ENCODE data around the gene ARID5A.
A peak's percentile ranks its signal among the peaks of the same experiment; 100 is the strongest.

ARID5A gene

DNA sequence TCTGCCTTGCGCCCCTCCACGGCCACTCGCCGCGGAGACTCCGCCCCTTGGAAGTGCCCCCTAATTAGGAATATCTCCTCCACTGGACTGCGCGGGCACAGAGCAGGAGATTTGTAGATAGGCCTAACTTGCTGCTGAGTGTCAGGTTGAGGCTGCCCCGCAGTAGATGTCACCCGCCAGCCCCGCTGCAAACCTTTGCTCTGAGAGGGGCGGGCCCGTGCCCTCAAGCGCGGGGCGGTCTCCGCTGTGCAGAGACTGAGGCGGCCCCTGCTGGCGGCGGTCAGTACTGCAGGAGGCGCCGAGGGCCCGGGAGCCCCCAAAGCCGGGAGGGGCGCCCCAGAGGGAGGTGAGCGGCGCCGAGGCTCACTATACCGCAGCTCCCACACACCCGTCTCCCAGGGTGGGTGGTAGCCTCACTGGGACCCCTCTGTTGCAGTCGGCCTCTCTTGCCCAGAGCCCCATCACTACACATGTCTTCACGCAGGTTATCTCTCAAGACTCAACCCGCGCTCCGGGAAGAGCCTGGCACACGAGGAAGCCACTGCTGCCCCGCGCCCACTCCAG is 28.5 kb upstream of the ARID5A start:
- DNase-seq (ENCODE audit: low read depth), result peak; percentile 75

DNA sequence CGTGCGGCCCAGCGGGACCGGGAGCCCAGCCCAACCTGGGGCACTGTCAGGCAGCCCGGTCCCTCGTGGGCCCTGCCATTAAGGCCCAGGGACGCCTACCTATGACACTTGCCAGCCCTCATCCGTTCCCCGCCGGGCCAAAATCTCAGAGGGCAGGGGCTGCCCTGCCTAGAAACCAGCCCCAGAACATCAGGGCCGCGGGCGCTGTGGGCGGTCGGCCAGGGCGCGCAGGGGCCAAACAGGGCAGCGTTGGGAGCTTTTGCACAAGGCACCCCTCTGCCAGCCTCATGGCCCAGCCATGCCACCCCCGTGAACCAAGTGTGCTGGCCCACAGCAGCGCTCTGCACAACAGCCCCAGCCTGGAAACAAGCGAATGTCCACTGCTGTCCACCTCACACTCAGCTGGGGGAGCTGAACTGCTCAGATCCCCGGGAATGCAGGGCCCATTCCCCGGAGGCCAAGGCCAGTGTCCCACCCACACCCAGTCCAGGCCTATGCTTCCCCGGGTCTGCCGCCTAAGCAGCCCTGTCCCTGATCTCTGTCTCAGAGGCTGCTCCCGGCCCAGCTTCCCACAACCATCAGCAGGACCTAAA is 27.9 kb upstream of the ARID5A start:
- no peak for DNase-seq (ENCODE audit: low read depth)

DNA sequence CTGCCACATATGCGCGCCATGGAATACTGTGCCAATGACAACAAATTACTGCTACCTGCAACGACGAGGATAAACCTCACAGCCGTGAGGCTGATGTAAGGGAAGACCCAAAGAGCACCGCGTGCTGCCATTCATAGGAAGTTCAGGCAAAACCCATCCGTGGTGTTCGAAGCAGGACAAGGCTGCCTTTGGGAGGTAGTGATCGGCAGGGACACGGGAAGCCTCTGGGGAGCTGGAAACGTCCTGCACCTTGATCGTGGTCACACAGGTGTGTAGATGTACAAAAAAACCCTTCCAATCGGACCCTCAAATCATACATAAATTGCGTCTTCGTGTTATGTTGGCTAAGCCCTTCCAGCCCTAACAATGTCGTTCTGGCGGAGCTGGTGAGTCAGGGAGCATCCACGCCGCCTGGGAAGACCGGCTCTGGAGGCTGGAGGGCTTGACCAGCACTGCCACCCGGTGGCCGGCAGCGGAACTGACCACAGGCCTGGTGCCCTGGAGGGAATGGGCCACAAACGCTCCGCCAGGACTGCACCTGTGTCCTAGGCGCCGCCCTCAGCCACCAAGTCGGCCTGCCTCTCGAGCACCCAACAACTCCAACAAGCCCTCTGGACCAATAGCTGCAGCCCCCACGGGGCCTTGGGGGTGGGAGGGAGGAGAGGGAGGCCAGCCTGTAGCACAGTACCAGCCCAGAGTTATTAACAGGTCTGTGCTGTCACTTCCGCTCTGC is 27.3 kb upstream of the ARID5A start:
- DNase-seq (ENCODE audit: low read depth), result peak; percentile 92

DNA sequence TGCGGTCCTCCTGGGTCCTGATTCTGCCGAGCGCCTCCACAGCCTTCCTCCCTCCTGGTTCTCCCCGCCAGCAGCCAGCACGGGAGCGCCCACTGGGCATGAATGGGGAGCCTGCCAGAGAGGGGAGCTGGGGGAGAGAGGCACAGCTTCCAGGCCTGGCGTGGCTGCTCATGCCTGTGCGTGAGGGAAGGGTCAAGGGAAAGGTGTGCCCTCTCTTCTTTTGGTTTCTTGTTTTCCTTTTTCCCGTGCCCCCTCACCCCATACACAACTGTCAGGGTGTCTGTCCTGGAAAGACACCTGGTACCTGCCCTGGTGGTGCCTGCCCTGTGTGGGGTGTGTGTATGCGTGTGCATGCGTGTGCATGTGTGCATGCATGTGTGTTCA is 26.7 kb upstream of the ARID5A start:
- no peak for DNase-seq (ENCODE audit: low read depth)

DNA sequence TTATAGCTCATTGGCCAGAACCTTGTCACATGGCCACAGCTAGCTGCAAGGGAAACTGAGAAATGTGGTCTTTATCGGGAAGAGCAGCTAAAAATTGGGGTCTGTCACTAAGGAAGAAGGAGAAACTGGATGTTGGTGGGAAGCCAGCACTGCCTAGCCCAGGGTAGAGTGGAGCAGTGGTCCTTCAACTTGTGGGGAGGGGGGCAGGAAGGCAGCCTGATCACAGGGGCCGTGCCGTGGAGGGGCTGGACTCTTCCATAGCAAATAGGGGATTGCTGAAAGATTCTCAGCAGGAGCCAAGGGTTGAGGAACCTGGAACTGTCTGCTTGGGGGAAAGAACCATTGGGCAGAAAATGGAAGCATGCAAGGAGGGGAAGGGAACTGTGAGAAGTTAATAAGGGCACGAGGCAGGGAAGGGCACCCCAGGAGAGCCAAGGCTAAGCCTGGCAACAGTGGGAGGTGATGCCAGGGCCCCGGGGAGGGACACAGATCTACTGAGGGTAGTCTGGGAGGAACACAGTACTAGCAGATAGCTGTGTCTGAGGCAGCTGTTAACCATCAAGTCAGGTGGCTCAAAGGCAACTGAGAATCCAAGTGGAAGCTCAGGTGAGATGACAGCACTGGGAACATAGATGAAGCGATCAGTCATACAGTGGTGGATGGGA is 25.5 kb upstream of the ARID5A start:
- no peak for DNase-seq (ENCODE audit: low read depth)

DNA sequence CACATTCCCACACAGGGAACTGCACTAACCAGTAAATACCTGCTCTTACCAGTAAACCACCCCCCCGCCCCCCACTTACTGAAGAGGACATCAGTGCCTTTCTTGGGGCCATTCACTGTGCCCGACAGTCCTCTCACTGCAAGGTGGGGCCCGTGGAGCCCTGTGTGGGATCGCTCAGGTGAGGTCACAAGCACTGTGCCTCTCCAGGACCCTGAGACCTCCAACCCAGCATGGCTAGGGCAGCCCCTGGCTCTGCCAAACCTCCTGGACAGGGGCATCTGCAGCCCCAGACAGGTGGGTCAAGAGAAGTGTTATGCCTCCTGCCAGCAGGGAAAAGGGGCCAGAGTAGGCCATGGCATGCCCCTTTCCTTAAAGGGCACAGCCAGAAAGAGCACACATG is 24.7 kb upstream of the ARID5A start:
- DNase-seq (ENCODE audit: low read depth), result no peak

DNA sequence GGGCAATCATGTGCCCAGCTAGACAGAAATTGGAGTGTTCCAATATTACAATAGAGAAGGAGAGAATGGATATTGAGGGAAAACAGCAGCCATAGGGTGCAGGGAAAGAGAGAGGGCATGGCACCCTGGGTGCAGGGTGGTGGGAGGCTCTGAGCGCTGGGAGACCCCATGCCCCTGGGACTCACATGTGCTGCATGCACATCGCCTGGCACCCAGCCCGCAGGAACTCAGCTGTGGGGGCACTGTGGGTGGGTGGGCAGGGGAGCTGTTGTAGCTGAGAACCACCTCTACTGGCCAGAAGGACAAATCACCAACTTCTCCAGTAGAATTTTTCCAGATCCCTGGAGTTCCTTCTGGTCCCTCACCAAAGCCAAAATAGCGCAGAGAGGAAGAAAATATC is 24.2 kb upstream of the ARID5A start:
- DNase-seq (ENCODE audit: low read depth), result no peak

DNA sequence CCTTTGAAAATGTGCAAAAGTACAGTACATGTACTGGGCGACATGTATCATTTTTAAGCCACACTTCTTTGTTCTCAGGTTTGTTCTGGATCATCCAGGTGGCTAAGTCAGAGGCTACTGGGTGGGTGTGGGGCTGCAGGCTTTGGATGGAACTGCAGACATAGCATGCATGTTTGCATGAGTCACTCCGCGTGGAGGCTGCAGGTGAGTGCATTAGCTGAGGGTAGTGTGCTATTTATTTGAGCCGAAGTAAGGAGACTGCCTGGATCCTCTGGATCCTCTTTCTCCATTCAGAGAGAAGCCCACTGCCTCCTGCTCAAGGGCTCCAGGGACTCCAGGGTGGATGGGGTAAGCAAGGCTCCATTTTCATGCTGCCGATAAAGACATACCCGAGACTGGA is 22.0 kb upstream of the ARID5A start:
- DNase-seq (ENCODE audit: low read depth), result no peak

DNA sequence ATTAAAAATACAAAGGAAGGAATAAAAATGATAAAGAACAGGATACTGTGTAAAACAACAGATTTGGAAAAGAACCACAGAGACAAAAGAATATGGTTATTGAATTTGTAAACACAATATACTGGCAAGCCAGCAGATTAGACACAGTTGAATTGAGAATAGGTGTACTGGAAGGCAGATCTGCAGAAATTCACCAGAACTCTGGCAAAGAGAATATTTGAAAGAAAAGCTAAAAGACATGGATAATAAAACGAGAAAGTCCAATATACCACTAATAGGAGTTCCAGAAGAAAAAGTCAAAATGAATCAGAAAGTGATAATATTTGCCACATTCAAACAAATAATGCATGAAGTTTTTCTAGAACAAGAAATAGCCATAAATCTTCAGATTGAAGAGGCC is 19.5 kb upstream of the ARID5A start:
- no peak for DNase-seq (ENCODE audit: low read depth)

DNA sequence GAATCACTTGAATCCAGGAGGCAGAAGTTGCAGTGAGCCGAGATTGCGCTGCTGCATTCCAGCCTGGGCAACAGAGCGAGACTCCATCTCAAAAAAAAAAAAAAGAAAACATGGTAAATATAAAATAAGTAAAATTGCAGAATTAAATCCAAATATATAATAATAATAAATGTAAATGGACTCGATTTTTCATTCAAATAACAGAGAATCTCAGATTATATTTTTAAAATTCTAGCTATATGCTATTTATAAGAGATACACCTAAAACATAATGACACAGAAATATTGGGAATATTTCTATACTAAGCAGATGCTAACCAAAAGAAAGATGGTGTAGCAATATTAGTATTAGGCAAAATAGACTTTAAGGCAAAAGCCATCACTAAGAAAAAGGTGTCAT is 16.3 kb upstream of the ARID5A start:
- no peak for DNase-seq (ENCODE audit: low read depth)

DNA sequence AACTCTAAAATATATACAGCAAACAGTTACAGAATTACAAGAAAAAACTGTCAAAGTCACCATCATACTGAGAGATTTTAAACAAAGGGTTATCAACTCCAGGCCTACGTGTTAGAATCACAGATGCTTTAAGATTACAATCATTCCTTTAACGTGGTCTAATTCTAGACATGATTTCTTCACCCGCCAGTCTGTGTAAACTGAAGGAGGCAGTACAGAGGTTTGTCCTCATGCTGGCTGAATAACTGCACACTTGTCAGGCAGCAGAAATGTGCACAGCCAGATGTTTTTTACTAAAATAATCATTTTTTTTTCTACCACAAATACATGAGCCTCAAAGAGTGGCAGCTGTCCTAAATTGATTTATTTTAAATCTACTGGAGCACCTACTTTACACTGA is 15.9 kb upstream of the ARID5A start:
- DNase-seq (ENCODE audit: low read depth), result no peak

DNA sequence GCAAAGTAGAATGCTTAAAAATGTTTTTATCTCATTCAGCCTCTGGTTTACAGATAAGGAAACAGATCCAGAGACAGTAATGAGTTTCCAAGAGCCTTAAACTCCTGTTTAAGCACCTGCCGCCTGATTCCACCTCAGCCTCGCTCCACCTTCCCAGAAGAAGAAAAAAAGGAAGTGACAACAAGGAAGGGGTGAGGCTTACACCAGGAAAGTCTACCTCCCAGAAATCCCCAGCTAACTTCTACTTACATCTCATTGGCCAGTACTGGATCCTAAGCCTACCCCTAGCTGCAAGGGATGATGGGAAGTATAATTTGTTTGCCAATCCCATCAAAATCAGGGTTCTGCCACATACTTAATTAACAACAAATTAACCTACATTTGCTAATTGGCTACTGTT is 15.3 kb upstream of the ARID5A start:
- no peak for DNase-seq (ENCODE audit: low read depth)

DNA sequence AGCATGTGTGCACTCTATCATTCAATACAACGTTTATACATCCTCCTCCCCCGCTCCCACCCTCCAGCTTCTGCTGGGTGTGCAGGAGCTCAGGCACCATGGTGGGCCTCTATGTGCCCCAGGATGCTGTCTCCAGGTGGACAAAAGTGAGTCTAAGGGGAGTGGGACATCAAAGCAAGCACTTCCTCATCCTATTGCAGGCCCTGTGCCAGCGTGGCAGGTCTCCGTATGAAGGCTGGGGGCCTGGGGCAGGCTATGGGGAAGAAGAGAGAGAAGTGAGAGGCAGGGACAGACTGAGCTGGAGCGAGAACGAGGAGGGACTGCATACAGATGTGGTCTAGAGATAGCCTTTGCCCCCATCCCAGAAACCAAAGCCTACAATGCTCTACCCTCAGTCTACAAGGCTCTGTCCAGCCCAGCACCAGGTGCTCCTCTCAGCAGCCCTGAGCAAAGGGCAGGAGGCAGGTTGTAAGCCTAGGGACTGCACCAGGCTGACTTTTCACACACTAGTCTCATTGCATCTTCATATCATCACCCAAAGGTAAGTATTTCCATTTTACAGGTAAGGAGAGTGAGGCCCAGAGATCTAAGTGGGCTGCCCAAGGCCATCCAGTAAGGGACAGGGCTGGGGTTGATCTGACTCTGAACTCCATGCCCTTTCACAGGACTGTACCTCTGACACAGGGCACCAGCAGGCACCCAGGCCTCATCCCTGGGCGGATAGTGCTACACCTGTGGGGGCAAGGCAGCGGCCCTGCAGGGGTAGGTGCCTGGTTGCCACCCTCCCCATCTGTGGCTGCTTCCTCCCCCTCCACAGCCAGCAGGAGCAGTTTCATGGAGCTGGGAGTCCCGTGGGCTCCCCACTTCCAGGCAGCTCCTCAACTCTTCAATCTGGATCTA is 14.0 kb upstream of the ARID5A start:
- DNase-seq (ENCODE audit: low read depth), result no peak

DNA sequence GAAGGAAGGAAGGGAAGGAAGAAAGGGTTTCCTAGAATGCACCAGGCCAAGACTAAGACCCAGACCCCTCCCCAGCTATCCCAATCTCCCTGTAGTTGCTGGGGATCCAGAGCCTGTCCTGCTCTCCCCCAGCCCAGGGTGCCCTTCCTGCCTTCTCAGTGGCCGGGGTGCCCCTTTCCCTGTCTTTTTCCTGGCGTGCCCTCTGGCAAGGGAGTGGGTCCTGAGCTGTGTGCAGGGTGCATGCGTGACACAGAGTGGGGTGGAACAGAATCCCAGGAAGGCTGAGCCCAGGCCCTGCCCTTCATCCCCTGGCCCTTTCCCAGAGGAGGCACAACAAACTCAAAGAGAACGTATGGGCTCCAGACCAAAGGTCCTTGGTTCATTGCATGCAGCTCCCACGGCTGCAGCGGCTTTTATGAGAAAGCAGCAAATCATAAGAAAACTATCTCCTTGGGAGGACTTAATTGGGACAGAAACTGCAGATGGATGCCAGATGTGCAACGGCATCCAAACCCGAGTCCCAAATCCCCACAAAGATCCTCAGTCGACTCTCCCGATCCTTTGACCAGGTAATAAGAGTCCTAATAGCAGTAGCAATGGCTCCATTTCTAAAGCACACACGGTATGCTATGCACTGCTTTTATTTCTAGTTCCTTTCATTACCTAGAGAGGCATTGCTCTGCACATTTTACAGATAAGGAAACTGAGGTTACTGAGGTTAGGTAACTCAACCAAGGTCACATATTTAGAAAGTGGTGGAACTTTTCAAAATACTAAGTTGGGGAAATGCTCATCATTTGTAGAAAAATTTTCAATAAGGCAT is 12.7 kb upstream of the ARID5A start:
- DNase-seq (ENCODE audit: low read depth), result peak; percentile 7

DNA sequence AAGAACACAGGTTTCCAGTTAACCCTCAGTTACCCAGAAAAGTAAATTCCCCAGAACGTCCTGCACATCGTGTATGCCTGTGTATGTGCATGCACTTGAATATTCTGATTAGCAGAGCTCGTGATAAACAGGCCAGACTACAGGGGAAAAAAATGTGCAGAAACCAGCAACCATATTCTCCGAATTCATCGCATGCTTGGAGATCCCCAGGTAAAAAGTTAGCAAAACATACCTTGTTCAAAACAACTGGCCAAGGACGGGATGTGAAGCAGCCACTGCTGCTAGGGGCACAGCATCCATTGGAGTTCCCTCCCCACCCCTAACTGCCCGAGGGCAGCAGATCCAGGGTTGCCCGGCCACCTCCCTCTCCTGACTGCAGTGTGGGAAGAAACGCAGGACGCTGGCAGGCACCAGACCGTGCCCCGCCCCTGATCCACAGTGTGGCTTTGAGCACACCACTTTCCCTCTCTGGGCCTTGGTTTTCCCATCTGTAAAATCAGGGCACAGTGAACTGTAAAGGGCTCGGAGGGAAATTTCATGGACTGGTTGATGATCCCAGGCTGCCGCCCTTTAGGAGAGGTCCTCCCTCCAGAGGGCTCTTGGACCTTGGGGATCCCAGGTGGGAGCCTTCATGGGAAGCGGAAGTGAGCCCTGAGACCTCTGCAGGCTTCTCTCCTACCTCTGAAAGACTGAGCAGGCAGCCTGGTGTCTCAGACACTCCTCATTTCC is 11.9 kb upstream of the ARID5A start:
- no peak for DNase-seq (ENCODE audit: low read depth)

DNA sequence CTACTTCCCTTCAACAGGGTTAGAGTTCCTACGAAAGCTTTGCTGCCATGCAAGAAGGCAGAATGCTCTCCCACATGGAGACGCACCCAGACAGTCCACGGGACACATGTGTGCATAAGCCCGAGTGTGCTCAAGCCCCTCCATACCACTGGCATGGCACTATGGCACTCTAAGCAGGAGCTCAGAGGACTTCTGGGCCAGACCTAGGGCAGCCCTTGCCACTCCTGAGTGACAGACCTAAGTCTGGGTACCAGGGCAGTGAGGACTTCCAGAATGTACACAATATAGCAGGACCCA is 11.4 kb upstream of the ARID5A start:
- DNase-seq (ENCODE audit: low read depth), result no peak

DNA sequence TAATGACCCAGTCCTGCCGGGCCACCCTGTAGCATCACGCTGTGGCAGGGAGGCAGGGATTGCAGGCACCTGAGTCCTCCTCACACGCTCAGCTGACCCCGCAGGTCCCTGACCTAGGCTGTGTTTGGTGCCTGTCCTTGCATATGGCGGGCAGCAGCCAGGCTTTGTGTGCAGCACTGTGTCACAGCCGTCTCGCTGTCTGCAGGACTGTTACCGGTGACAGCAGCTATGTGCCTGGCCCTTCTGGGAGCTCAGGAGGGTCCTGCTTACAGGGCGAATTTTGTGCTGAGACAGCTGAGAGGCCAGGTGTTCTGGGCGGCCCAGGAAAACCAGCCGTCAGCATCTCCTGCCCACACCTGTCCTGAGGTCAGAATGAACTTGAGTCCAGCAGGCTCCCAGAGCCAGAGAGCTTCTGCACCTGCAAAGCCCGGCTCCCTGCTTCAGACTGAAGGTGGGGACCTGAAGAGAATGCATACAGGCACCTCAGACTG is 10.4 kb upstream of the ARID5A start:
- DNase-seq (ENCODE audit: low read depth), result no peak

DNA sequence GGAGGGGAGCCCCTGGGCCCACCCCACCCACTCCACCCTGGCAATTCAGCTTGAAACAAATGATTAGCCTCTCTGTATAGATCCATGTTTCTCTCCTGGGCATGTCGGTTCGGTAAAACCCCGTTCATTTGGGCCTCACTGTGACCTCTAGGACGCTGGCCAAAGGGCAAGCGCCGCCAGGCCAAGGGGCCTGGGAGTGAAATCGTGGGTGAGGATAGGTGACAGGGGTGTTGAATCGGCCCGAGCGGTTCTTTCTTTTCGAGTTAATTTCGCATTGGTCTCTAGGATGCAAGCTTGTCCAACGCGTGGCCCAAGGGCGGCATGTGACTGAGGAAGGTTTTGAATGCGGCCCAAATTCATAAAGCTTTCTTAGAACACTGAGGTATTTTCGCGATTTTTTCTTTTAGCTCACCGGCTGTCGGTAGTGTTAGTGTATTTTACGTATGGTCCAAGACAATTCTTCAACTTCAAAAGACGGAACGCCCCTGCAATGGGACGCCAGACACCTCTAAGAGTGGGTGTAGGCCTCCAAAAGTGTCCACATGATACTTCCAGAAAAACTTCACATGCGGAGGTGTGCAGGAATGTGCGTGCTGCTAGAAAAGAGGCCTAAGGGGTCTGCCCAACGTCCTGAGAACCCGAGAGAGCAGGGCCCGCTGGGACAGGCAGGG is 9.8 kb upstream of the ARID5A start:
- DNase-seq (ENCODE audit: low read depth), result no peak

DNA sequence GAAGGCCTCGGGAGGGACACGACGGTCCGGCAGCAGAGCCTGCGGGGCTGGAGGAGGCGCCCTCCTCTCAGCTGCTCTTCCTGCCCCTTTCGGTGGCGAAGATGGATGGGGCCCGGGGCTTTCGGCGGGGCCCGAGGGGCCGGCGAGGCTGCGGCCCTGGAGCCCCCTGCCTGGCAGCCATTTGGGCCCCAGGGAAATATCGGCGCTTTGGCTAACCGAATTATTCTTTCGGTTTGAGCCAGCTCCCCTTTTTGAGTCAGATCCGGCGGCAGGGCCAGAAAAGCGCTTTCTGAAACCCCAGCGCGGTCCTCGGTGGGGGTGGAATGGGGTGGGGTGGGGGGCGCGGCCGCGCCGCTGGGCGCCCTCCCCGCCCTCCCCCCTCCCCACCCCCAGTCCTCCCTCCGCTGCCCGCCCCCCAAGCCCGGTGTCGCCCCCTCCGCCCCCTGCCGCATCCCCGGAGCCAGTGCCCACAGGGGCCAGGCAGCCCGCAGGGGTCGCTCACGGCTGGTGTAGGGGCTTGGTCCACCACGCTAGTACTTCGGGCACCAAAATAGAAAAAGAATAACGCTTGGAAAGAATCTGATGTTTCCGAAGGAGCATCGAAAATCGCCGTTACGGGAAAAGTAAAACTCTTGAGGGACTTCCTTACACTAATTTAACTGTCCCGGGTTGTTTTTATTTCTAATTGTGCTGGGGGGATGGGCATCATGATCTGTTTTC is 9.1 kb upstream of the ARID5A start:
- DNase-seq (ENCODE audit: low read depth), result peak; percentile 55

Data from ELR (cell line).